Suprapubic skin (tissue), 4 donors: Measurements from ENCODE around the gene AFF1. TPM values are rescaled to one million over a fixed set of nuclear protein-coding genes. Genes with fewer than 3 reads are reported as not detected.
"Not testable (repeated sequence)": the region's sequence is repeated elsewhere in the genome, so short reads cannot be mapped to it uniquely, and the experiment has no call there.

ENCODE experiments used
- DNase-seq, 2 donors: peaks; one replicate each; pipeline ENCODE4 v3.0.0-alpha.2; 2019; ENCODE audit warnings: low spot score in 2 of 2
- H3K27ac ChIP-seq: fragments of 200-600 bp; sonication (generic); one replicate; pipeline ENCODE4 v1.5.1; 2019
- H3K27me3 ChIP-seq: fragments of 200-600 bp; sonication (generic); one replicate; pipeline ENCODE4 v1.5.1; 2019
- H3K36me3 ChIP-seq: fragments of 200-600 bp; sonication (generic); one replicate; pipeline ENCODE4 v1.5.1; 2019
- H3K4me1 ChIP-seq: fragments of 200-600 bp; sonication (generic); one replicate; pipeline ENCODE4 v1.5.1; 2019
- H3K4me3 ChIP-seq: fragments of 200-600 bp; sonication (generic); one replicate; pipeline ENCODE4 v1.5.1; 2019; ENCODE audit warnings: mild to moderate bottlenecking
- H3K9me3 ChIP-seq: fragments of 200-600 bp; sonication (generic); one replicate; pipeline ENCODE4 v1.5.1; 2019
- EP300 ChIP-seq: sonication (generic); formaldehyde crosslinking; IDR thresholded peaks from one replicate; pipeline ENCODE4 v1.6.1; 2017; ENCODE audit warnings: antibody characterized with exemption
- POLR2A ChIP-seq, 2 donors: fragments of 450-650 bp; IDR thresholded peaks; one replicate each; pipeline ENCODE4 v1.6.1; 2017; ENCODE audit warnings: antibody characterized with exemption in 2 of 2, mild to moderate bottlenecking in 2 of 2, moderate library complexity in 2 of 2
- POLR2AphosphoS5 ChIP-seq, 3 donors: sonication (generic); formaldehyde crosslinking; IDR thresholded peaks; one replicate each; pipeline ENCODE4 v1.6.1; 2017; ENCODE audit warnings: antibody characterized with exemption in 3 of 3
- WGBS: methylation state at CpG from one replicate; pipeline ENCODE4 v1.1.5; 2018; 5-methylcytosine and 5-hydroxymethylcytosine counted together
- total RNA-seq, 4 donors: library from RNA; depleted of rRNA; stranded (reverse); fragments of >200 nt; gene quantifications; one replicate each; pipeline ENCODE4 v1.1.0, GENCODE V29; 2016
- TF ChIP-seq, protein P1 (sequence below), 2 donors: fragments of 200-600 bp in 1 of 2; fragments of 450-650 bp in 1 of 2; sonication (generic) in 1 of 2; IDR thresholded peaks; one replicate each; pipeline ENCODE4 v1.5.1; 2016 to 2019; ENCODE audit warnings: antibody characterized with exemption in 2 of 2, mild to moderate bottlenecking in 1 of 2, moderate library complexity in 1 of 2

Gene AFF1
- total RNA-seq, 4 donors from 2014 or later: 67.2 to 175 (median 103) TPM

DNA sequence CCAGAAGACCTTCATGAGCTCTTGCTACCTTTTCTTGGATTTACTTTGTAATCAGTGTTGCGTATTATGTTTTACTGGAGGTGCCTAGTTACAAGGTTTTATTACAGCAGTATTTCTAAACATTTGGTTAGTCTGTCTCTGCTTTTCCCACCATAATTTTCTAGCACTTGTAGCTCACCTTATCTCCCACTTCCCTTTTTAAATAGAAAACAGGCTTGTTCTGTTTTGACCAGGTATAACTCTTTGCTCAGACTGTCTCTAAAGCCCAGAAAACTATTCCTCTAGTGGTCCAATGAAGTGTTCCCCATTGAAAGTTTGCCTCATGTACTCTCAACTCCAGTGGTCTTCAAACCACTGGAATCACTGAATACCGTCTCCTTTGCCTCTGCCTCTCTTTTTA lies 43.9 kb downstream of the AFF1 start:
- Histone ChIP-seq H3K4me3 (no peak overlapping the region), H3K27me3 (no peaks in the 10 kb centered on the region), H3K9me3 (no peaks in the 10 kb centered on the region), H3K36me3 (no peaks in the 10 kb centered on the region), H3K4me1 (peaks cover 32% of the 10 kb centered on the region), H3K27ac (peak overlapping the region; percentile 20)
- TF ChIP-seq EP300 (no peak), POLR2A (IDR thresholded peaks at IDR 0.05) (no peak), POLR2AphosphoS5 (IDR thresholded peaks at IDR 0.05) (no peak)
- TF ChIP-seq, protein P1, sequence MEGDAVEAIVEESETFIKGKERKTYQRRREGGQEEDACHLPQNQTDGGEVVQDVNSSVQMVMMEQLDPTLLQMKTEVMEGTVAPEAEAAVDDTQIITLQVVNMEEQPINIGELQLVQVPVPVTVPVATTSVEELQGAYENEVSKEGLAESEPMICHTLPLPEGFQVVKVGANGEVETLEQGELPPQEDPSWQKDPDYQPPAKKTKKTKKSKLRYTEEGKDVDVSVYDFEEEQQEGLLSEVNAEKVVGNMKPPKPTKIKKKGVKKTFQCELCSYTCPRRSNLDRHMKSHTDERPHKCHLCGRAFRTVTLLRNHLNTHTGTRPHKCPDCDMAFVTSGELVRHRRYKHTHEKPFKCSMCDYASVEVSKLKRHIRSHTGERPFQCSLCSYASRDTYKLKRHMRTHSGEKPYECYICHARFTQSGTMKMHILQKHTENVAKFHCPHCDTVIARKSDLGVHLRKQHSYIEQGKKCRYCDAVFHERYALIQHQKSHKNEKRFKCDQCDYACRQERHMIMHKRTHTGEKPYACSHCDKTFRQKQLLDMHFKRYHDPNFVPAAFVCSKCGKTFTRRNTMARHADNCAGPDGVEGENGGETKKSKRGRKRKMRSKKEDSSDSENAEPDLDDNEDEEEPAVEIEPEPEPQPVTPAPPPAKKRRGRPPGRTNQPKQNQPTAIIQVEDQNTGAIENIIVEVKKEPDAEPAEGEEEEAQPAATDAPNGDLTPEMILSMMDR (IDR thresholded peaks at IDR 0.05): no peak
- 50% methylated on average over 2 of the region's 2 CpGs for WGBS
- no peak for DNase-seq

DNA sequence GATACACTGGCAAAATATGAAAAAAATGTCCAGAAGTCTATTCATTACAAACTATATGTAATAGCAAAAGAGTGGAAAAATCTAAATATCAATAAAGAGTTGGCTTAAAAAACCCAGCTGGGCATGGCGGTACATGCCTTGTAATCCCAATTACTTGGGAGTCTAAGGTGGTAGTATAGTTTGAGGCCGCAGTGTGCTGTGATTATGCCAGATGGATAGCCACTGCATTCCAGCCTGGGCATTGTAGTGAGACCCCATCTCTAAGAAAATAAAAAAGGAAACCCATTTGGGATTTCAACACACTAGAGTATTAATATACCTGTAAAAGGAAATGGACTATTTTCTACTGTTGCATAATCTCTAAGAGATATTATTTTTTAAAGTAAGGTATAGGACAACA lies 45.4 kb downstream of the AFF1 start:
- no peak for DNase-seq
- no peaks in the 10 kb centered on the region for H3K36me3 ChIP-seq
- TF ChIP-seq POLR2A (IDR thresholded peaks at IDR 0.05) (no peak), POLR2AphosphoS5 (IDR thresholded peaks at IDR 0.05) (no peak), EP300 (no peak)
- TF ChIP-seq, protein P1 (IDR thresholded peaks at IDR 0.05): no peak
- H3K27ac ChIP-seq: no peak overlapping the region
- no peak overlapping the region for H3K4me3 ChIP-seq
- no peaks in the 10 kb centered on the region for H3K27me3 ChIP-seq
- no peaks in the 10 kb centered on the region for H3K9me3 ChIP-seq
- peaks cover 24% of the 10 kb centered on the region for H3K4me1 ChIP-seq
- 92% methylated on average over 2 of the region's 2 CpGs for WGBS

DNA sequence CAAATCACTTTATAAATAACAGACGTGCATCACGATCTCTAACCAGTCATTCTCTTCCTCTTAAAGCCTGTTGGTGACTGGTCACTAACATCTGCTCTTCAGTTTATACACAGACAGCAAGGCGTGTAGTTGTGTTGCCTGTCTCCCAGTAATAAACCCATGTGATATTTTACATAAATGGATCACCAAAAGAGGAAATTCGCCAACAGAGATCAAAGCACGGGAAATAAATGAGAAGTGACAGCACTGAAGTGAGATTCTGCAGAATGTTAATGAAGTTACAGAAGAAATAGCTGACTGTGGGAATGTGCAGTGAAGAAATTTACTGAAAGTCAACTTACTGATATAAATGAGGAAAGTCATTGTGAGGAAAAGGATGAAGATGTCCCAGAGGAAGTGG lies 47.0 kb downstream of the AFF1 start:
- Histone ChIP-seq H3K4me3 (no peak overlapping the region), H3K36me3 (no peaks in the 10 kb centered on the region), H3K9me3 (no peaks in the 10 kb centered on the region), H3K27me3 (no peaks in the 10 kb centered on the region), H3K27ac (peak overlapping the region; percentile 8), H3K4me1 (peaks cover 16% of the 10 kb centered on the region)
- no peak for DNase-seq
- 76% methylated on average over 5 of the region's 5 CpGs for WGBS
- TF ChIP-seq, protein P1 (IDR thresholded peaks at IDR 0.05): no peak
- no peak for TF ChIP-seq POLR2A (IDR thresholded peaks at IDR 0.05)
- TF ChIP-seq EP300: no peak
- no peak for TF ChIP-seq POLR2AphosphoS5 (IDR thresholded peaks at IDR 0.05)

DNA sequence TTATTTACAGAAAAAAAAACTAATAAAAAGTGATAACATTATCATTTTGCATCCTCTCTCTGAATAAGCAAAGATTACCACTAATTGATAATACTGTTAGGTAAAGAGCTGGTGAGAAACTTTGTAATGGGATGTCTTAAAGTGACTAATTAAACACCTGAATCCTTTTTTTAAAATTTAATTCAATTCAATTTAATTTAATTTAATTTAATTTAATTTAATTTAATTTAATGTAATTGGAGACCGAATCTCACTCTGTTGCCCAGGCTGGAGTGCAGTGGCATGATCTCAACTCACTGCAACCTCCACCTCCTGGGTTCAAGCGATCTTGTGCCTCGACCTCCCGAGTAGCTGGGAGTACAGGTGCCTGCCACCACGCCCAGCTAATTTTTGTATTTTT lies 51.0 kb downstream of the AFF1 start:
- H3K27ac ChIP-seq, H3K4me3 ChIP-seq, H3K4me1 ChIP-seq, H3K9me3 ChIP-seq, H3K36me3 ChIP-seq, H3K27me3 ChIP-seq, DNase-seq: not testable (repeated sequence)
- WGBS: 96% methylated on average over 5 of the region's 5 CpGs

DNA sequence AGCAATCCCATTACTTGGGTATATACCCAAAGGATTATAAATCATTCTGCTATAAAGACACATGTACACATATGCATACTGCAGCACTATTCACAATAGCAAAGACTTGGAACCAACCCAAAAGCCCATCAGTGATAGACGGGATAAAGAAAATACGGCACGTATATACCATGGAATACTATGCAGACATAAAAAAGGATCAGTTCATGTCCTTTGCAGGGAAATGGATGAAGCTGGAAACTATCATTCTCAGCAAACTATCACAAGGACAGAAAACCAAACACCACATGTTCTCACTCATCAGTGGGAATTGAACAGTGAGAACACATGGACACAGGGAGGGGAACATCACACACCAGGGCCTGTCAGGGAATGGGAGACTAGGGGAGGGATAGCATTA lies 54.8 kb downstream of the AFF1 start:
- not testable (repeated sequence) for H3K36me3 ChIP-seq, H3K27me3 ChIP-seq, H3K9me3 ChIP-seq, H3K27ac ChIP-seq, DNase-seq, H3K4me3 ChIP-seq, H3K4me1 ChIP-seq
- WGBS: 98% methylated on average over 3 of the region's 3 CpGs

DNA sequence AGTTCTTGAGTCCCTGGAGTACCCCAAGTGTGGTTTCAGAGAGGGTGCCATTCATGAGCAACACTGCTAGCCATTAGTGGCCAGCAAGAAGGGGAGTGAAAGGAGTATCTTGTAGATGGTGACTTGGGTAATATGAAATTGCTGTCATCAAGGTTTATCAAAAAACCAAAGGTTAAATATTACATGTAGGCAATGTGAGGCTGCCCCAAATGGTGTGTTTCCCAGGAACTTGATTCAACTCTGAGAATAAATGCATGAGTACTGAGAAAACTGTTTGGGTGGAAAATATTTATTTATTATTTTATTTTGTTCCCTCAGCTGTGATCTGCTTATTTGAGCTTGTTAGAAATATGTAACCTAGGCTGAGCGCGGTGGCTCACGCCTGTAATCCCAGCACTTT lies 55.7 kb downstream of the AFF1 start:
- TF ChIP-seq, protein P1 (IDR thresholded peaks at IDR 0.05): no peak
- TF ChIP-seq EP300 (no peak), POLR2AphosphoS5 (IDR thresholded peaks at IDR 0.05) (no peak)
- Histone ChIP-seq H3K4me3 (no peak overlapping the region), H3K9me3 (no peaks in the 10 kb centered on the region), H3K36me3 (no peaks in the 10 kb centered on the region), H3K27me3 (no peaks in the 10 kb centered on the region), H3K4me1 (peaks cover 11% of the 10 kb centered on the region), H3K27ac (no peak overlapping the region)
- WGBS: 94% methylated on average over 3 of the region's 3 CpGs
- DNase-seq: no peak
